K562 (cell line): ENCODE measurements around the gene AGAP3. TPM values are rescaled to one million over a fixed set of nuclear protein-coding genes. Genes with fewer than 3 reads are reported as not detected.

Source experiments
- ATAC-seq: fragments of 200-7000 bp; cut with Tn5 transposase; 3 replicates; pipeline ENCODE4 v1.9.1; 2020; ENCODE audit warnings: moderate library complexity
- BruUV-seq: library from RNA; stranded (reverse); fragments of 400-500 nt; replicated peaks from 2 replicates; lab custom pipeline; 2021; lab: Mats Ljungman, UMichigan
- CTCF ChIA-PET: fragments of 300-600 bp; formaldehyde crosslinking; extraction: SDS; loops from one replicate; lab custom pipeline; 2021; ENCODE audit warnings: low intra/inter-chr PET ratio; lab: Yijun Ruan, JAX
- POLR2A ChIA-PET: fragments of 300-600, 350-650 bp; sonication (Branson Sonifier 250); formaldehyde crosslinking; extraction: SDS; loops from one replicate; lab custom pipeline; 2021; ENCODE audit warnings: antibody characterized with exemption, inconsistent platforms; lab: Yijun Ruan, JAX
- DNase-seq, 4 experiments: peaks; one replicate each; pipeline versions ENCODE4 v3.0.0 to v3.0.0-alpha.2; 2011 to 2018; ENCODE audit warnings: low spot score in 3 of 4, mixed read lengths in 3 of 4; ENCODE audit errors: extremely low read depth in 1 of 4
- FAIRE-seq: peaks from 2 replicates; lab custom pipeline; 2011; peaks lifted over from hg19 to GRCh38; lab: Jason Lieb, UNC
- H2AFZ ChIP-seq: 2 replicates; pipeline ENCODE4 v1.6.0; 2011; ENCODE audit warnings: low read depth, low read length, control low read depth, inconsistent platforms
- H3K27ac ChIP-seq: fragments of 200-600 bp; 3 replicates; pipeline ENCODE4 v1.8.0; 2011; ENCODE audit warnings: low read depth, mild to moderate bottlenecking, control low read depth, inconsistent platforms, low read length, moderate library complexity, mixed read lengths; ENCODE audit errors: extremely low read depth
- H3K27me3 ChIP-seq, 2 experiments: fragments of 300-600 bp in 1 of 2; 2 replicates in 1 of 2; 3 replicates in 1 of 2; pipeline versions ENCODE4 v1.6.0 to v1.8.0; 2011; ENCODE audit warnings: inconsistent platforms in 2 of 2, low read length in 2 of 2, mild to moderate bottlenecking in 1 of 2, mixed read lengths in 1 of 2, moderate library complexity in 1 of 2; ENCODE audit not compliant: control insufficient read depth in 2 of 2, insufficient read depth in 2 of 2
- H3K36me3 ChIP-seq: fragments of 300-600 bp; 3 replicates; pipeline ENCODE4 v1.8.0; 2011; ENCODE audit warnings: mild to moderate bottlenecking, low read length, inconsistent platforms; ENCODE audit not compliant: control insufficient read depth, insufficient read depth
- H3K4me1 ChIP-seq, 2 experiments: fragments of 200-600 bp in 1 of 2; replicated peaks in 1 of 2; 2 replicates in 1 of 2; 3 replicates in 1 of 2; pipeline versions ENCODE4 v1.5.1 to v1.8.0; 2011; ENCODE audit warnings: inconsistent platforms in 2 of 2, low read length in 2 of 2, mild to moderate bottlenecking in 1 of 2, mixed read lengths in 1 of 2, moderate library complexity in 1 of 2; ENCODE audit not compliant: control insufficient read depth in 2 of 2, insufficient read depth in 2 of 2
- H3K4me2 ChIP-seq: 2 replicates; pipeline ENCODE4 v1.6.1; 2011; ENCODE audit warnings: low read length, control low read depth, inconsistent platforms, mixed read lengths; ENCODE audit not compliant: insufficient read depth
- H3K4me3 ChIP-seq: fragments of 200-600 bp; sonication (generic), shearing (Covaris generic); 2 replicates; pipeline ENCODE4 v1.5.1; 2016; ENCODE audit warnings: control low read depth, inconsistent platforms
- H3K79me2 ChIP-seq: fragments of 200-600 bp; 3 replicates; pipeline ENCODE4 v1.8.0; 2011; ENCODE audit warnings: low read length, inconsistent platforms; ENCODE audit not compliant: control insufficient read depth, insufficient read depth
- H3K9ac ChIP-seq, 2 experiments: 2 replicates each; pipeline versions ENCODE4 v1.6.0 to v1.6.1; 2011; ENCODE audit warnings: low read depth in 2 of 2, low read length in 2 of 2, control low read depth in 1 of 2, inconsistent platforms in 1 of 2, mild to moderate bottlenecking in 1 of 2, mixed read lengths in 1 of 2; ENCODE audit not compliant: insufficient read depth in 1 of 2
- H3K9me1 ChIP-seq: one replicate; pipeline ENCODE4 v1.6.0; 2011; ENCODE audit warnings: inconsistent platforms, mild to moderate bottlenecking, low read length, moderate library complexity; ENCODE audit not compliant: control insufficient read depth, insufficient read depth
- H3K9me3 ChIP-seq: replicated peaks from 2 replicates; pipeline ENCODE4 v1.5.1; 2011; ENCODE audit warnings: low read depth, low read length, inconsistent platforms; ENCODE audit not compliant: control insufficient read depth, insufficient read depth
- H4K20me1 ChIP-seq: replicated peaks from 2 replicates; pipeline ENCODE4 v1.6.1; 2011; ENCODE audit warnings: low read length, inconsistent platforms, mixed read lengths; ENCODE audit not compliant: control insufficient read depth, insufficient read depth
- CAMTA2 ChIP-seq: fragments of 250-450 bp; sonication (Bioruptor Pico); conservative IDR thresholded peaks from 2 replicates; pipeline ENCODE4 v1.5.1; 2022
- CBX5 ChIP-seq: IDR thresholded peaks from 2 replicates; pipeline ENCODE4 v1.6.1; 2014; ENCODE audit warnings: low read depth, borderline replicate concordance
- FOS ChIP-seq: IDR thresholded peaks from 3 replicates; pipeline ENCODE4 v1.6.1; 2011; ENCODE audit not compliant: insufficient read length; ENCODE audit errors: extremely low read depth
- MAFK ChIP-seq: IDR thresholded peaks from 2 replicates; pipeline ENCODE4 v1.6.1; 2011; ENCODE audit warnings: low read length, improper control_type of control experiment
- NR4A1 ChIP-seq, 2 experiments: fragments of 250-450 bp in 1 of 2; fragments of 450-650 bp in 1 of 2; sonication (Bioruptor Pico) in 1 of 2; IDR thresholded peaks; 2 replicates each; pipeline versions ENCODE4 v1.4.0 to v1.6.1; 2016 to 2020; ENCODE audit warnings: mild to moderate bottlenecking in 2 of 2, missing compliant biosample characterization in 1 of 2, missing genetic modification characterization in 1 of 2, moderate library complexity in 1 of 2
- NRF1 ChIP-seq, 2 experiments: fragments of 450-650 bp; IDR thresholded peaks in 1 of 2; conservative IDR thresholded peaks in 1 of 2; 2 replicates each; pipeline ENCODE4 v1.6.1; 2014; ENCODE audit warnings: mild to moderate bottlenecking in 2 of 2
- POLR2G ChIP-seq: fragments of 200-400 bp; formaldehyde crosslinking; IDR thresholded peaks from 2 replicates; pipeline ENCODE4 v1.6.1; 2017; ENCODE audit warnings: low read depth, mild to moderate bottlenecking, antibody characterized with exemption, low read length, moderate library complexity
- PURB ChIP-seq: sonication (generic); formaldehyde crosslinking; IDR thresholded peaks from 2 replicates; pipeline ENCODE4 v1.9.0; 2021; ENCODE audit warnings: low read depth, mild to moderate bottlenecking, missing genetic modification reagents
- ZBTB33 ChIP-seq: sonication (generic); formaldehyde crosslinking; IDR thresholded peaks from 2 replicates; pipeline ENCODE4 v1.8.1; 2023; ENCODE audit warnings: mild to moderate bottlenecking, missing genetic modification reagents
- ZNF175 ChIP-seq: fragments of 200-800 bp; sonication (Bioruptor generic); IDR thresholded peaks from 2 replicates; pipeline ENCODE4 v1.6.1; 2016; ENCODE audit warnings: low read depth, mild to moderate bottlenecking, missing genetic modification characterization, missing compliant biosample characterization
- ZNF41 ChIP-seq: fragments of 250-450 bp; sonication (Bioruptor Pico); conservative IDR thresholded peaks from 2 replicates; pipeline ENCODE4 v1.4.0; 2020; ENCODE audit warnings: mild to moderate bottlenecking
- ZNF644 ChIP-seq: fragments of 200-800 bp; sonication (Bioruptor generic); IDR thresholded peaks from 2 replicates; pipeline ENCODE4 v1.6.1; 2016; ENCODE audit warnings: low read depth, missing genetic modification characterization, missing compliant biosample characterization
- WGBS: fragments of 100-300 bp; shearing (Covaris generic); methylation state at CpG from one replicate; pipeline ENCODE4 v1.1.6; 2016; ENCODE audit warnings: low coverage, mixed read lengths; ENCODE audit not compliant: insufficient coverage; ENCODE audit errors: missing lambda C conversion rate; 5-methylcytosine and 5-hydroxymethylcytosine counted together
- in situ Hi-C: fragments of 300-500 bp; cut with MboI; formaldehyde crosslinking; loops from 4 replicates; pipeline ENCODE4 v1.15.0; 2018; ENCODE audit warnings: inconsistent platforms, mixed read lengths
- intact Hi-C: fragments of 100-400 bp; cut with micrococcal nuclease; formaldehyde crosslinking; loops from 2 replicates; pipeline ENCODE4 v1.14.2; 2022
- polyA plus RNA-seq, 8 experiments: library from polyadenylated mRNA; depleted of rRNA in 4 of 8; stranded (reverse) in 5 of 8; unstranded in 3 of 8; fragments of >200 nt; fragmentation: Nextera tagmentation in 2 of 8; fragmentation: Illumina TruSeq in 1 of 8; extraction: Ambion mirVana in 2 of 8; extraction: Trizol in 1 of 8; gene quantifications; 2 replicates each; pipeline versions ENCODE4 v1.2.1 to v1.2.3, GENCODE V29; 2011 to 2014; ENCODE audit warnings: inconsistent platforms in 1 of 8, missing spikeins in 1 of 8
- total RNA-seq, 7 experiments: library from RNA; depleted of rRNA in 6 of 7; stranded (reverse); fragments of >200 nt in 6 of 7; fragmentation: Illumina TruSeq in 2 of 7; extraction: Trizol in 2 of 7; gene quantifications; 2 replicates each; pipeline versions ENCODE4 v1.2.1 to v1.2.3, GENCODE V29; 2011 to 2021; ENCODE audit warnings: low replicate concordance in 1 of 7

AGAP3 gene
- total and polyA plus RNA-seq, 9 of the 15 experiments (the other 6 are each of a cell fraction or from before 2014, with no cell fraction given) = 3.4 to 208 (median 62.2) TPM

GRCh38 chr7:151119055-151119415 is 32.8 kb downstream of the AGAP3 start:
- Histone ChIP-seq H4K20me1 (peaks cover 30% of the 10 kb centered on the region), H3K79me2 (peaks cover 20% of the 10 kb centered on the region), H3K9me1 (peaks cover 2% of the 10 kb centered on the region), H3K9me3 (no peaks in the 10 kb centered on the region), H2AFZ (no peak overlapping the region), H3K4me3 (no peak overlapping the region), H3K27ac (no peak overlapping the region), H3K4me2 (no peak overlapping the region), H3K27me3 (no peaks in the 10 kb centered on the region), H3K4me1 (peaks cover 4 to 58% of the 10 kb centered on the region in 2 experiments), H3K9ac (peak overlapping the region in 1 of 2 experiments; percentile 57; a peak in 1 of 4 replicates), H3K36me3 (peaks cover 88% of the 10 kb centered on the region; the same call in 2 of the 3 replicates)
- intact Hi-C loops = no loop called here
- WGBS = 93% methylated on average over 13 of the region's 13 CpGs
- ATAC-seq (no peak), DNase-seq (no peak), FAIRE-seq (no peak)
- 0 out of 2 replicates have a peak, but pooled peaks have one; percentile 9 for TF ChIP-seq NR4A1 (CRISPR knock-in tag; IDR thresholded peaks at IDR 0.05)
- TF ChIP-seq NR4A1 (tag; IDR thresholded peaks at IDR 0.05) = no peak
- no peak for TF ChIP-seq CAMTA2 (CRISPR knock-in tag)
- ChIA-PET POLR2A (interaction anchor here (1.2 kb wide), 1 partner anchor 149 kb away, joined by 3 read pairs; no protein-coding TSS in a partner anchor), CTCF (interaction anchor here (0.8 kb wide), 1 partner anchor 141 kb away, joined by 3 read pairs; no protein-coding TSS in a partner anchor)
- BruUV-seq = no TSS peak
- in situ Hi-C loops = no loop called here

- no peak for FAIRE-seq
- Histone ChIP-seq H3K9me1 (no peaks in the 10 kb centered on the region), H2AFZ (no peak overlapping the region), H3K9me3 (no peaks in the 10 kb centered on the region), H3K4me1 (peaks cover 0 to 56% of the 10 kb centered on the region in 2 experiments; a peak in 1 of 5 replicates), H3K27ac (no peak overlapping the region), H3K4me3 (no peak overlapping the region), H3K4me2 (no peak overlapping the region), H4K20me1 (peaks cover 35% of the 10 kb centered on the region), H3K36me3 (peaks cover 93% of the 10 kb centered on the region; the same call in 2 of the 3 replicates), H3K27me3 (no peaks in the 10 kb centered on the region), H3K9ac (peak overlapping the region in 1 of 2 experiments; percentile 32; a peak in 1 of 4 replicates), H3K79me2 (peaks cover 24% of the 10 kb centered on the region)
- no peak for DNase-seq
- intact Hi-C loops = no loop called here
- no peak for ATAC-seq
- POLR2A ChIA-PET = interaction anchor here (1.1 kb wide), 1 partner anchor 30 kb away, joined by 4 read pairs; no protein-coding TSS in a partner anchor
- in situ Hi-C loops = no loop called here
- no TSS peak for BruUV-seq
- 92% methylated on average over 27 of the region's 27 CpGs for WGBS
- CTCF ChIA-PET = interaction anchor here (0.7 to 0.8 kb wide), 2 partner anchors 53 to 141 kb away, joined by 3 to 4 read pairs; no protein-coding TSS in a partner anchor
- TF ChIP-seq POLR2G (peak; percentile 42; the same call in 1 of the 2 replicates), ZNF41 (no peak), CBX5 (no peak), MAFK (no peak), ZNF644 (tag) (no peak), NRF1 (conservative IDR thresholded peaks at IDR 0.05 in 1 of 2, IDR thresholded peaks at IDR 0.05 in 1 of 2) (no peak), ZNF175 (no peak), ZBTB33 (CRISPR knock-in tag) (peak; percentile 82), FOS (no peak), PURB (CRISPR knock-in tag) (no peak)
These were observed 33.6 kb downstream of the AGAP3 start for GRCh38 chr7:151119902-151120301.
